ENCODE results near the gene THSD4.

THSD4 gene

DNA sequence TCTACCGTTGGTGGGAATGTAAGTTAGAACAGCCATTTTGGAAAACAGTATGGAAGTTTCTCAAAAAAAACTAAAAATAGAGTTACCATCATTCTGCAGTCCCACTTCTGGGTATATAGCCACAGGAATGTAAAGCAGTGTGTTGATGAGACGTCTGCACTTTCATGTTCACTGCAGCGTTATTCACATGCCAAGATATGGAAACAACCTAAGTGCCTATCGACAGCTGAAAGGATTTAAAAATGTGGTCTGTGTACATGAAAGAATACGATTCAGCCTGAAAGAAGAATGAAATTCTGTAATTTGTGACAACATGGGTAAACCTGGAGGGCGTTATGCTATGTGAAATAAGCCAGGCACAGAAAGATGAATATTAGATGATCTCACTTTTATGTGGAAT lies 157.7 kb downstream of the THSD4 start:
- no peak for DNase-seq

DNA sequence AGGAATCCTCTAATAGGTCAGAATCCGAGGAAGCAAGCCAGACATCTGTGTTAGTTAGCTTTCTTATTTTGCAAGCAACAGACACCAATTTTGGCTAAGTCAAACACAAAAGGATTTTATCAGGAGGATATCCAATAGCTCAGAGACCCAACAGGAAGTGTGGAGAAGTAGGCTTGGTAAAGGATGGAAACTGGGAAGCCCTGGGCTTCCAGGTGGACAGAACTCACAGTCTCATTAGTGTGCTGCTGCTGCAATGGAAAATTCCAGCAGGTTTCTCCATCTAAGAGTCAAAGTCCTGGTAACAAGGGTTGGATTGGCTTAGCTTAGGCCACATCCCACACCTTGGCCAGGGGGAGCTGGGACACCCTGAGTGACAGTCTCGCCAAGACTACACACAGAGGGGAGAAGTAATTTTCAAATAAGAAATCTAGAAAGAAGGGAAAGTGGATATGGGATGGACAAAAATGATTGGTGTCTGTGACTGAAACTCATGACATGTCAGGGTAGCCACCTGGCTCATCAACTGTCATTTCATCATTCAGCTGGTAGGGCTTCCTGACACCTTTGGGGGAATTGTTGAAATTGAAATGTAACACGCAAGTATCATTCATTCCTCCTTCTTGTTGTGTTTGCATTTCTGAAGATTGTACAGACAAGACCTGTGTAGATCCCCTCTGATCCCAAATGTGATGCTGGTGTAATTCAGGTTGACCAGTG lies 158.6 kb downstream of the THSD4 start:
- DNase-seq, result no peak

DNA sequence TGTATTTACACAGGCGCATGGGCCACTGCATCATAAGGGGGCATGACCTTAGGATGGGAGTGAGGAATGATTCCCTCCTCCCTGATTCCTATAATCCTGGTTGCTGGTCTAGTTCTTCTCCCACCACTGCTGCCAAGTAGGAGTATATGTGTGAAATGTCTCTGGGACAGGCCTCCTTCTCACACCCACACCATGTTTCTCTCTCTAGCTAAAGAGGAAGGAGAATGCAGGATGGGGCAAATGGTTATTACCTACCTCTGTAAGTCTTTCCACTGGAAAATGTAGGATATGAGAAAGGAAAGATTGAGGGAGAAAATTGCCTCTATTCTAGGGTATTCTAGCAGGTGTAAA lies 159.2 kb downstream of the THSD4 start:
- no peak for DNase-seq

DNA sequence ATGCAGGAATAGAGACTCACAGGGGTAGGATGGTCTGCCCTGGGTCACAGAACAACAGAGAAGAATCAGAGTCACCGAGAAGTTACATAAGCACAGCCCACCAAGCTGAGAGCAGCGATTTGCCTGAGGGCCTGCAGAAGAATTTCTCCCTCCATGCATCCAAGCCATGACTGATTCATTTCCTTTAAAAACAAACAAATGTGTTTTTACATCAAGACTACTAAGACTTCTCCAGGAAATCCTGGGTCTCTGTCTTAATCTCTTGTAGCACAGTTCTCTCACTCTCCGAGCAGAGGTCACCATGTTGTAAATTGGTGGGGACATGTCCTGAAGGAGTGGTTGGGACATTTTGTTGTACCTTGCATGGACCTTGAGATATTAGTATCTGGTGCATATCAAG lies 159.8 kb downstream of the THSD4 start:
- no peak for DNase-seq

DNA sequence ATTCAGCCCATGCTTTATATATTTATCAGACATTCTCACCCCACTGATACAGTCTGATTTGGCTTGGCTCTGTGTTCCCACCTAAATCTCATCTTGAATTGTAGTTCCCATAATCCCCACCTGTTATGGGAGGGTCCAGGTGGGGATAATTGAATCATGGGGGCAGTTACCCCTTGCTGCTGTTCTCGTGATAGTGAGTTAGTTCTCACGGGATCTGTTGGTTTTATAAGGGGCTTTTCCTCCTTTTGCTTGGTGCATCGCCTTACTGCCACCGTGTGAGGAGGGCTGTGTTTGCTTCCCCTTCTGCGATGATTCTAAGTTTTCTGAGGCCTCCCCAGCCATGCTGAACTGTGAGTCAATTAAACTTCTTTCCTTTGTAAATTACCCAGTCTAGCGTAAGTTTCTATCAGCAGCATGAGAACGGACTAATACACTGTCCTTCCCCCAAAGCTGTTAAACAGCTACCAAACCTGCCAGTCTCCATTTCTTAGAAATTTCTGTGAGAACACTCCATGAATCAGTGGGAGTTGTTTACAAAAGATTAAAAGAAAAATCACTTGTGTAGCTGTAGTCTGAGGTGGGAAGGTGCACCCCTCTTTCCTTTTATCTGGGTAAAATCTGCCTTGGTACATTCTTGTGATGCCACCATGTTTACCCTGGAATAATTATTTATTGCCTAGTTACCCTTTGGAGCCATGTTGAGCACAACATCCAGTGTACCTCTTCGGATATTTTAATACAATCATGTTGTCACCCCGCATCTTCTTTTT lies 160.5 kb downstream of the THSD4 start:
- no peak for DNase-seq

DNA sequence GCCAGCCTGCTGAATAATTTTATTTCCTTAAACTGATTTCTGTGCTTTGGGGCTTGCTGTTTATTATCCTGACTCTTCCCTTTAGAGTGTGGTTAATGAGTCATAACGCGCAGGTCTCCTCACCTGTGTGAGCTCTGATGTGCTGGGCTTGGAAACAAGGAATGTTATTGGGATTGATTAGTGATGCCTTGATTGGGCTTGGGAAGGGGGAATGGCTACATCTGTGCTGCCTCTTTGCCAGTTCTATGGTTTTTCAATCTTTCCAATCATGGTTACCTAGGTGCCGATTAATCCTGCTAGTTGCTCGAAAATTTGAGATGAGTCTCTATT lies 161.0 kb downstream of the THSD4 start:
- no peak for DNase-seq

DNA sequence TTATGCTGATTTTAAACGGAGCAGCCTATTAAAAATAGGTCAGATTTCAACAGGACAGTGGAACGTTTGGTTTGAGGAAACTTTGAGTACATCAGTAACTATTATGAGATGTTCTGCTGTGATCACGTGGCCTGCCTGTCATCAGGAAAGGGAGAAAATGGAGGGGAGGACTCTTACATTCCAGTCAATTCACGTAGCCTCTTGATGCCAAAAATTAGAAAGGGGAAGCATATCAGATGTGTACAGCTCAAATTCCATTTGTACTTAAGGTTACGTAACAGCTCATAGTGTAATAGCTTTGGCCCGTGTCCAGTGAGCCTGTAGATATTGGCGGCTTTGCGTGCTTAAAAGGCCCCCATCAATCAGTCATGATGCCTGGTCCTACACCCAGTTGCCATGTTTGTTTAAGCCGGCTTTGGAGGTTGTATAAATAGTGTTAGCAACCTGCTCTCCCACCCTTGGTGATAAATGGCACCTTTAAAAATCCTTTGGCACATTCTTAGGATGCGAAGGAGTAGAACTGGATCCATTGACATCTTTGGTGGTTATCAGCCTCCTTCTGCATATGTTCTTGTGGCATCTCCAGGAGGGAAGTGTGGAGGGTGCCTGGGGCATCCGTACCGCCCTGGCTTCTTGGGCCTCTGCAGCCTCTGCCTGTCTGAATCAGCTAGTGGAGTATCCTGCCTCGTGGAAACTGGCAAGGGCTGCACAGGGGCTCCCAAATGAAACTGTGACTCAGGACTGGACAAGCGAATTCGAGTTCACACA lies 163.9 kb downstream of the THSD4 start:
- peak; percentile 22 to 90 (median 60) for DNase-seq

DNA sequence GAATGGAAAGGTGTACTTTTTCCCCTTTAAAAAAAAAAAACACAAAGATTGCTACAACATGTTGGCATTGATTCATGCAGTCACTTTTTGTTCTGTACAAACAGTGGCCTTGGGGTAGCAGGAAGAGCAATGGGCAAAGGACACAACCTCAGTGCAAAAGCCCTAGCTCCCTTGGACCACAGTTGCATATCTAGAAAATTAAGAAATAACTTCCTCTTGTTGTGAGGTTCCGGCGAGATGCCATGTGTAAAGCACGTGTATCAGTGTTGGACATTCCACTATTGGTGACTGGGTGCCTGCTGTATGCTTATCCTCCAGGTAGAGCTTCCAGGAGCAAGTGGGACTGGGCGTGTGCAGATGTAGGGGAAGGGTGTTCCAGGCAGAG lies 164.5 kb downstream of the THSD4 start:
- no peak for DNase-seq

DNA sequence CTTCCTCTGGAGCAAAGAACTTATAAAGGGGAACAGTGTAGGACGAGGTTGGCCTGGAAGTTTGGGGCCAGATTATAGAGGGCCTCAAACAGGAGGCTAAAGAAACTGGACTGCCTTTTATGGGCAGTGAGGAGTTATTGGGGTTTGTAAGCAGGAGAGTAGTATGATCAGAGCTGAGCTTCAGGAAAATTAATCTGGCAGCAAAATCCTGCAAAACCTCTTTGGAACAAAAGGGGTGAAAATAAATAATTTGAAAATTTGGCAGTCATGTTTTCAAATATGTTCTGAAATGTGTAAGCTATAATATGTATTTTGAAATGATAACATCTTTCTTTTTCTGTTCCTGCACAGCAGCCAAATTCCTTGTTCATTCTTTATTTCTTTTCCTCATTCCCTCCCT lies 164.9 kb downstream of the THSD4 start:
- DNase-seq, result no peak

DNA sequence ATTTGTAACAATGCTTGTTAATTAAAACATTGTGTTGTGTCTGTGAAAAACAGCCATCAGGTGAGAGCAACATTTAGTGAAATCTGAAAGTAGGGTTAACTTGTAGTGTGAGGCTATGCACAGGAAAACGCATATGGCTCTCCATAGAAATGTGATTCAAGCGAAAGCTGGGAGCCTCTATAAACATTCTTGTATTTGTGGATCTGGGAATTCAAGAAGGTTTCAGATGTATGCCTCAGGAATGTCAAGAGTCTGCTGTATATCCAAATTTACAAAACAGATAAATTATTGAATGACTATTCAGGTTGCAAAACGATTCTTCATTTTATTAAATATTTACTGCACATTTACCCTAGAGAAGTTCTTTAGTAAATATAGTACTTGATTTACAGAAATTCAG lies 166.0 kb downstream of the THSD4 start:
- no peak for DNase-seq

DNA sequence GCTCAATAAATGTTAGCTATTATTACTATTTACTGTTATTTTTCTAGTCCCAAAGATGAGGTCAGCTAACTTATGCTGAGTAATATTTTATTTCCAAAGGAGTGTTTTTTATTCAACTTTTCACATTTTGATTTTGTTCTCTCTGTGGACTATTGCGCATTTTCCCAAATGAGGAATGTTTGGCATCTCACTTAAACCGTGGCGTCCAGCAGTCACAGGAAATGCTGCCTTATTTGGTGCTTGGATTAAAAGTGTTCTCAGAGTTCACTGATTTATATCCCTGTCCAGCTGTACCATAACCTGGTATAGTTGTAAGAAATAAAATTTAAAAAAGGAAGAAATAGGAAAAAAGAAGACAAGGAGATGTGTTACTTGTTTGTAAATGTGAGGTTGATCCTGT lies 166.8 kb downstream of the THSD4 start:
- DNase-seq, result no peak

DNA sequence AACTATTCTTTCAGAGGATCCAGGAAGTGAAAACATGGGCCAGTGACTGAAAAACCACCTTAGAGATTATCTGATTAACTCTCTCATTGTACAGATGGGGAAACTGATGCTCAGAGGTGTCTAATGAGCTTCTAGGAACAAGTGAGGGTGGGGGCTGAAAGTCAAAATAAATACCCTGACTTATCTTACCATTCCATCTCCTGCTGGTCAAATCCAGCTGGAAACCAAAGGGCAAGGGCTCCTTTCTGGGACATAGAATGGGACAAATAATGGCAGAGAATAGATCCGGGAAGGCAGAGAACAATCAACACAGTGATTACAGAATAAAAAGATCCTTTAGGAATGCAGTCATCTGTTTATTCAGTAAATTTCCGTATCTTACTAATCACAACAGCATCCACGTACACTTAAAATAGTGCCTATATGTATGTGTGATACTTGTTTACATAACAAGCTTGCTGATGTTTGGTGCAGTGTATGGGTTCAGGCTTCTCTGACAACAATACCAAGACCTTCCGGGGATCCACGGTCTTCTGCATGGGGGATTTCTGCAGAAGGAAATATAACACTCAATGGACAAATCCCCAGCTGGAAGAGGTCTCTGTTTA lies 173.2 kb downstream of the THSD4 start:
- DNase-seq, result no peak

DNA sequence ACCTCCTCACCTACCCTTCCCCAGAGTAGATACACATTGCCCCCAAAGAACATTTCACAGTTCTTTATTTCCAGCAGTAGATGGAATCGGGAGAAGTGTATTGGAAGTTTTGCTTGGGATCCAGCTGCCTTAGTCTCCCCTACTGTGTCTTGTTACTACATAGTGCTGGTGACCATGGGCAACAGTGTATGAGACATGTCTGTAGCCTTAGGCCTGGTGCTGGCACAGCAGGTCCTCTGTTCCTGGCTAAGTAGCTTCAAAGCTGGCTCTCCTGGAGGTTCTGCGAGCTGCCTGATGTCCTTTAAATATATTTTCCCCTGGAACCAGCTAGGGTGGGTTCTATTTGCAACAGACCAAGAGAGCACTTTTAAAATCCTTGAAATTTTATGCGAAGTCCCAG lies 174.7 kb downstream of the THSD4 start:
- peak in 2 of 3 experiments; percentile 22 to 67 for DNase-seq

DNA sequence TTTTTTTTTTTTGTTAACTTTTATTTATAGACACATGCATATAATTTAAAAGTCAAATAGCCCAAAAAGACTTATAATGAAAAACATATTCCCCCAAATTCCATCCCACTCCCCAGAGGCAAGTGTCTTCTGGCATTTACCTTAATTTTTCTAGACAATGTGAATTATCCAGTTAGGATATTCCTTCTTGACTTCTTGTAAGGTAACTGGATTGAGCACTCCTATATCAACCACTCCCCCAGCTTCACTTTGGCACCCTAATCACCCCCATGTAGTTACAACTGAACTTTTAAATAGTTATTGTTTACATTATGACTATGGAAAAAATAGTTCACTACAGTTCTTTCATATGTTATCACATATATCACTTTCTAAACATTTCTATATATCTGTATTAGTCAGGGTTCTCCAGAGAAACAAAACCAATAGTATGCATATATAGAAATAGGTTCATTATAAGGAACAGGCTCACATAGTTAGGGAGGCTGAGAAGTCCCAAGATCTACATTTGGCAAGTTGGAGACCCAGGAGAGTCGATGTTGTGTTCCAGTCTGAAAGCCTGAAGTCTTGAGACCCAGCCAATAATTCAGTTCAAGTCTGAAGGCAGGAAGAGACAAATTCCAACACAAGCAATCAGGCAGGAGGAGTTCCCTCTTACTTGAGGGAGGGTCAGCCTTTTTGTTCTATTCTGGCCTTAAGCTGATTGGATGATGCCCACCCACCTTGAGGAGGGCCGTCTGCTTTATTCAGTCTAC lies 175.8 kb downstream of the THSD4 start:
- DNase-seq, result no peak

DNA sequence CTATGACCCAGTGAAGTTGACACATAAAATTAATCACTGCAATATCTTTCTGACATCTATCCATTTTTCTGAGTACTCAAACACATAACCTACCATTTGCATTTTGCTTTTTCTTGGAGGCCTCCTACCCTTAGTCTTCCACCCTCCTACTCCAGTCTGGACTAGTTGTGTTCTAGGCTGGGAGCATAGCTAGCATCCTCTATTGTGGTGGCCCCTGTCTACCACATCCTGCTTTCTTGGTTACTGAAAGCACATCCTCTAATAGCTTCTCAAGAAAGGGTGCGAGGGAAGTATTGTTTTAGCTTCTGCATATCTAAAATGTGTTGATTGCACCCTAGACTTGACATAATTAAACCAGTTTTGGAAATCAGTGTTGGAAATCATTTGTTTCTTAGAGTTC lies 176.5 kb downstream of the THSD4 start:
- DNase-seq, result no peak

DNA sequence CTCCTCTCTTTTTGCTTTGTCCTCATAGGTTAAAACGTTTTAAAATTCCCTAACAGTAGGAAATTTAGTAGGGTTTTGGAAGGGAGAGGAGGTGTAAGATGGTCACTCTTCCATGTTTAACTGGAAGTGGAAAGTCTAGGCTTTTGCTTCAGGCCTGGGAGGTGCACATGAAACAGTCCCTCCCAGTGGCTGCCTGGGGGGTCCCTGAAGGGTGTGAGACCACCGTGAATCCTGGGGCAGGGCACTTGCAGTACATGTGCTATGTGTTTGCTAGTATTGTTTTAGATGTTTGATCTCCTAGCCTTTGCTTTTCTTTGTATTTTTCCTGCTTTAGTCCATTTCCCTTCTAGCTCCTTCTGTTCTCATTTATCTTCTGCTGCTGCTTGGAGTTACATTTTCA lies 178.5 kb downstream of the THSD4 start:
- DNase-seq, result no peak

DNA sequence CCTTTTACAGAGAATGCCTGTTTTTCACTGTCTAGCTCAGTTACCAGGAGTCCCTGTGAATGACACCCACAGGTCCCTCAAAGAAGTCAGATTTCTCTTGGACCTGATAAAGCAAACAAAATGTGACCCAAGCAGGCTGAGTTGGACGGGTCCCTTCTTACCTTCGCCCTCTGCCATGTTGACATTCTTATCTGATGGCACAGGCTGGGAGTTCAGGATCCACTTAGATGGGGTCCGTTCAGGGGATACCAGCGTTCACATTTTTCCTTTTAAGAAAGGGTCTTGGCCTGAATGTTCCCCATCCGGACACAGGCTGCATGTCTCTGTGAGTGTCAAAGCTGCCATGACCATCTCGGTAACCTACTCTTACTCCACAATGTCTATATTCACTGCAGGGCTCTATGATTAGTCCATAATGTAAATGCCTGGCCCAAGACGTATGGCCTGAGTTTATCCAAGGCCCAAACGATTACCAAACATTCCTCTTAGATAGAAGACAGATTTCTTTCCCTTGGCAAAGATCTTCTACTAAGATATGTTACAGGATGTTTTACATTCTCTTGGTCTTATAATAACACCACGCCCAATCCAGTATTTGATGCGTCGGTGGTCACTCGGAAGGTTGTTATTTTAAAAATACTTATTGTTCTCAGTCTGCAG lies 179.1 kb downstream of the THSD4 start:
- DNase-seq, result no peak

DNA sequence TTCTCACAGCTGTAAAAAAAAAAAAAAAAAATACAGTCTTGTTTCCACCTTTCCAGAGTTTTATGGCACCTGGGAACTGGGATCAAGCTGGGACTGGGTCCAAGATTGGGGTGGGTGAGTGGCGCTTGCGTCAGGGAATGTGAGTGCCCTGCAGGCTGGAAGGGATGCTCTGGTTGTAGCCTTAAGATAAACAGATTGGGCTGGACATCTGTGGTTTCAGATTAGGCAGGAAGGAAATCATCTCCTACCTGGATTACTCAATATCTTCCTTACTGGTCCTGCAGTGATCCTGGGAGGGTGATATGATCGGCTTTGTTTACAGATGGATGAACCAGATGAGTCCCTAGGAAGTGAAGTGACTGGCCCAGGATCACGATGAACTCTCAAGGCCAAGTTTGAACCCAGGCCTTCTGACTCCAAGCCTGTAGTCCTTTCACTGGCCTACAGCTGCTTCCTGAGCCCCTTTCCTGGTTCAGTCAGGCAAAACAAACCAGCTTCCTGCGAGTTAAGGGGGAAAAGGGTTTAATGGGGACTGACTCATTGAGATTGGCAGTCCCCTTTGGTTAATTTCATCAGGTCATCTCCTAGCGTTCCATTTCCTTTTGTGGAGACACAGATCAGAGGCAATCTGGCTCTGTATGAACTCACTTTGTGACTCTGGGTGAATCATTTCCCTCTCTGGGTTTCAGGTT lies 179.8 kb downstream of the THSD4 start:
- DNase-seq, result no peak

DNA sequence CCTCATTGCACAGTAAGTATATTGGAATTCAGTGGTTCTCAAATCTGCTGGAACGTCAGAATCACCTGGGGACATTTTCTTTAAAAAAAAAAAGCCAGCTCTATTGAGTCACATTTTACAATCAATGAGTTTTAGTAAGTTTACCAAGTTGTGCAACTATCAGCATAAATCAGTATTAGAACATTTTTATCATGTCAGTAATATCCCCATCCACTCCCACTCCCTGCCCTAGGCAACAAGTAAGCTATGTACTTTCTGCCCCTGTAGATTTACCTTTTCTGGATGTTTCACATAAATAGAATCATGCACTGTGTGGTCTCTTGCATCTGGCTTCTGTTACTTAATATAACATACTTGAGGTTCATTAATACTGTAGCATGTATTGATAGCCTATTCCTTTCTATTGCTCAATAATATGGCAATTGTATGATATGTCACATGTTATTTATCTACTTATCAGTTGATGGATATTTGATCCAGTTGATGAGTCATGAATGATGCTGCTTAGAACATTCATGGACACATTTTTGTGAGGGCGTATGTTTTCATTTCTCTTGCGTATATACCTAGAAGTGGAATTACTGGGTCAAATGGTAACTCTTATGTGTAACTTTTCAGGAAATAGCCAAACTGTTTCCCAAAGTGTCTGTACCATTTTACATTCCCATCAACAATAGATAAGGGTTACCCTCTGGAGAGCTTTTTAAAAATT lies 180.5 kb downstream of the THSD4 start:
- DNase-seq, result no peak

DNA sequence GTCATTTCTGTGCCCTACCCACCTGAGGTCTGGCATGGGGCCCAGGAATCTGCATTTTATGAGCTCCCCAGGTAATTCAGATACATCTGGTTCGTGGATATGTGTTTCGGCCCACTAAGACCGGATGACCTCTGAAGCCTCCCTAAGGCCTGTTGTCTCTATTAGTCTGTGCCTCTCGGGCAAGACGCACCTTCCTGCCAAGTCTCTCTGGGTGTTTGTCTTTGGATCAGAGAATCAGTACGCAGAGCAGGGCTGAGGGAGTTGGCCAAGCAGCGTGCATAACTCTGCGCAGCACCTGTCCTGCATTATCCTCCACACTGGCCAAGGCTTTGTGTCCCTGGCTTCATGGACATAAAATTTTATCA lies 181.0 kb downstream of the THSD4 start:
- no peak for DNase-seq

DNA sequence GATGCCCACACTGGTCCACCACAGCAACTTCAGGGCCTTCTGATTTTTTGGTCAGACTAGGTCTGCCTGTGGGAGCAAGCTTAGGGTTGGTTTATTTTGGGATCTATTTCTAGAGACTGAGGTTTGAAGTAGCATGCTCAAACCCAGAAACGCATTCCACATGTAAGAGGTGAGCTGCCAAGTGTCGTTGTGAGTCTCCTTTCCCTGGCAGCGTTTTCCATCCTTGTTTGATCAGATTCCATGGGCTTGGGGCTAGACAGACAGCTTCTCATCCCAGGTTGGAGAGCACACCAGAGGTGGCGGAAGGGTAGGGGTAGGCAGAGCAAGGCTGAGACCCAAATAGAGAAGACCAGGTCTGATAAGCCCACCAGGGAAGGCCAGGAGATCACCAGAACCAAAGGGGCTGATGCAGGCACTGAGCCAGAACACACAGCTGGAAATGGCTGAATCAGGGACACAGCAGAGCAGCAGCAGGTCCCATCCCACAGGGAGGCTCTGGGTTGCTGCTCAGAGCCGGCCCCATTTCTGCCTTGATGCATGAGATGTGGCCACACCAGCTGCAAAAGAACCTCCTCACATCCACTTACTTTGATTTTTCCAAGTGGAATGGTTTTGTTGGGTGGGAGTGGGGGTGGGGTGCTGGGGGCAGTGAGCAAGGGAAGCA lies 186.8 kb downstream of the THSD4 start:
- no peak for DNase-seq
